Endothelial cell of umbilical vein (primary cell): ENCODE measurements around the gene ANXA2. TPM values are rescaled to one million over a fixed set of nuclear protein-coding genes. Genes with fewer than 3 reads are reported as not detected.

ENCODE experiments used
- BruUV-seq: library from RNA; stranded (reverse); fragments of 400-500 nt; replicated peaks from 2 replicates; lab custom pipeline; 2021; lab: Mats Ljungman, UMichigan
- CTCF ChIA-PET: fragments of 300-600, 350-600 bp; sonication (Branson Sonifier 250); formaldehyde crosslinking; loops from one replicate; lab custom pipeline; 2021; ENCODE audit warnings: antibody characterized with exemption, inconsistent platforms; lab: Charles Lee
- POLR2A ChIA-PET: fragments of 300-600, 350-600 bp; sonication (Branson Sonifier 250); formaldehyde crosslinking; loops from one replicate; lab custom pipeline; 2021; ENCODE audit warnings: antibody characterized with exemption, inconsistent platforms; lab: Charles Lee
- DNase-seq: peaks from one replicate; pipeline ENCODE4 v3.0.0-alpha.2; 2011; ENCODE audit warnings: low read depth, low spot score
- FAIRE-seq: peaks from 2 replicates; lab custom pipeline; 2011; peaks lifted over from hg19 to GRCh38; lab: Jason Lieb, UNC
- H2AFZ ChIP-seq: 2 replicates; pipeline ENCODE4 v1.6.0; 2012; ENCODE audit warnings: low read depth, low read length, control low read depth, inconsistent platforms
- H3K27ac ChIP-seq: 2 replicates; pipeline ENCODE4 v1.5.1; 2011; ENCODE audit warnings: low read depth, mild to moderate bottlenecking, control low read depth, low read length, moderate library complexity; ENCODE audit not compliant: insufficient read depth
- H3K27me3 ChIP-seq, 2 experiments: 2 replicates each; pipeline versions ENCODE4 v1.6.0 to v1.6.1; 2011; ENCODE audit warnings: low read length in 2 of 2, mixed read lengths in 1 of 2; ENCODE audit not compliant: control insufficient read depth in 2 of 2, insufficient read depth in 2 of 2
- H3K36me3 ChIP-seq, 2 experiments: 2 replicates in 1 of 2; 3 replicates in 1 of 2; pipeline ENCODE4 v1.5.1; 2011; ENCODE audit warnings: low read length in 2 of 2, mild to moderate bottlenecking in 1 of 2, moderate library complexity in 1 of 2; ENCODE audit not compliant: control insufficient read depth in 2 of 2, insufficient read depth in 2 of 2; ENCODE audit errors: extremely low read depth in 1 of 2
- H3K4me1 ChIP-seq: 3 replicates; pipeline ENCODE4 v1.5.1; 2011; ENCODE audit warnings: mild to moderate bottlenecking, low read length; ENCODE audit not compliant: control insufficient read depth, insufficient read depth; ENCODE audit errors: extremely low read depth
- H3K4me2 ChIP-seq: 2 replicates; pipeline ENCODE4 v1.6.1; 2011; ENCODE audit warnings: low read length, control low read depth, mixed read lengths; ENCODE audit not compliant: insufficient read depth
- H3K4me3 ChIP-seq, 3 experiments: fragments of 200-600 bp in 1 of 3; sonication (generic), shearing (Covaris generic) in 1 of 3; replicated peaks in 1 of 3; 2 replicates each; pipeline ENCODE4 v1.5.1; 2011 to 2016; ENCODE audit warnings: control low read depth in 3 of 3, low read length in 3 of 3, mild to moderate bottlenecking in 2 of 3, inconsistent platforms in 1 of 3, low read depth in 1 of 3, moderate library complexity in 1 of 3; ENCODE audit not compliant: insufficient read depth in 1 of 3
- H3K79me2 ChIP-seq: 2 replicates; pipeline ENCODE4 v1.6.0; 2012; ENCODE audit warnings: low read length, inconsistent platforms; ENCODE audit not compliant: control insufficient read depth, insufficient read depth
- H3K9ac ChIP-seq: replicated peaks from 2 replicates; pipeline ENCODE3; 2011; ENCODE audit warnings: low read length, control low read depth; ENCODE audit not compliant: insufficient read depth; ENCODE audit errors: extremely low read depth
- H3K9me1 ChIP-seq: replicated peaks from 3 replicates; pipeline ENCODE4 v1.6.0; 2011; ENCODE audit warnings: mild to moderate bottlenecking, low read length; ENCODE audit not compliant: control insufficient read depth, insufficient read depth; ENCODE audit errors: extremely low read depth
- H3K9me3 ChIP-seq: replicated peaks from 2 replicates; pipeline ENCODE4 v1.5.1; 2012; ENCODE audit warnings: low read length, inconsistent platforms; ENCODE audit not compliant: control insufficient read depth, insufficient read depth
- H4K20me1 ChIP-seq: replicated peaks from 2 replicates; pipeline ENCODE3; 2011; ENCODE audit warnings: mild to moderate bottlenecking, low read length; ENCODE audit not compliant: control insufficient read depth, insufficient read depth; ENCODE audit errors: extremely low read depth
- EZH2 ChIP-seq: IDR thresholded peaks from 2 replicates; pipeline ENCODE4 v1.6.1; 2012; ENCODE audit warnings: borderline replicate concordance, low read depth, mild to moderate bottlenecking, moderate library complexity, low read length, inconsistent platforms; ENCODE audit not compliant: severe bottlenecking
- FOS ChIP-seq: IDR thresholded peaks from 2 replicates; pipeline ENCODE4 v1.6.1; 2011; ENCODE audit warnings: mild to moderate bottlenecking, low read length, moderate library complexity, borderline replicate concordance; ENCODE audit not compliant: insufficient read depth
- GATA2 ChIP-seq: IDR thresholded peaks from 2 replicates; pipeline ENCODE4 v1.7.0; 2011; ENCODE audit warnings: low read depth, mild to moderate bottlenecking, moderate library complexity, mixed read lengths, low read length; ENCODE audit not compliant: insufficient read length, insufficient read depth
- JUN ChIP-seq: IDR thresholded peaks from 2 replicates; pipeline ENCODE4 v1.6.1; 2011; ENCODE audit warnings: borderline replicate concordance, low read depth; ENCODE audit not compliant: insufficient read length, insufficient read depth
- POLR2A ChIP-seq: IDR thresholded peaks from 2 replicates; pipeline ENCODE4 v1.6.1; 2012; ENCODE audit warnings: low read depth, mild to moderate bottlenecking, control low read depth, low read length
- POLR2AphosphoS5 ChIP-seq: IDR thresholded peaks from 2 replicates; pipeline ENCODE4 v1.6.1; 2012; ENCODE audit warnings: low read depth, mild to moderate bottlenecking, control low read depth, low read length, moderate library complexity; ENCODE audit not compliant: insufficient read depth
- dilution Hi-C: fragments of 300-500 bp; cut with MboI; formaldehyde crosslinking; loops from one replicate; pipeline ENCODE4 v1.15.0; 2019; ENCODE audit warnings: low sequenced_read_pairs; ENCODE audit not compliant: extremely low pct_ligation_motif_present
- intact Hi-C: fragments of 100-400 bp; cut with micrococcal nuclease; formaldehyde crosslinking; loops from one replicate; pipeline ENCODE4 v1.10.0; 2022
- polyA plus RNA-seq, 4 experiments: library from polyadenylated mRNA; depleted of rRNA in 3 of 4; stranded (reverse) in 3 of 4; unstranded in 1 of 4; fragments of >200 nt; gene quantifications; 2 replicates each; pipeline versions ENCODE4 v1.2.1 to v1.2.3, GENCODE V29; 2011 to 2012; ENCODE audit warnings: missing spikeins in 1 of 4
- total RNA-seq: library from RNA; stranded (reverse); gene quantifications from 2 replicates; pipeline ENCODE4 v1.2.3, GENCODE V29; 2021
- TF ChIP-seq, protein P1 (sequence below): IDR thresholded peaks from 2 replicates; pipeline ENCODE4 v1.6.1; 2011; ENCODE audit not compliant: insufficient read depth, insufficient read length
- TF ChIP-seq, protein P2 (sequence below), 2 donors: IDR thresholded peaks; 1 replicate in 1 of 2; 2 replicates in 1 of 2; pipeline ENCODE4 v1.5.1; 2011; ENCODE audit warnings: low read length in 2 of 2, mild to moderate bottlenecking in 2 of 2, moderate library complexity in 2 of 2, control low read depth in 1 of 2, inconsistent platforms in 1 of 2, low read depth in 1 of 2; ENCODE audit not compliant: insufficient read depth in 1 of 2; ENCODE audit errors: extremely low read depth in 1 of 2

The ANXA2 gene
- total and polyA plus RNA-seq, 2 donors (not counting 3 experiments of a cell fraction or from before 2014, with no cell fraction given): 2,725 to 3,299 TPM

- CTCF ChIA-PET: interaction anchor here (0.7 to 6.3 kb wide), 2 partner anchors 42 to 531 kb away, joined by 4 to 40 read pairs; no protein-coding TSS in a partner anchor
- no peaks in the 10 kb centered on the region for H4K20me1 ChIP-seq
- H3K79me2 ChIP-seq: peaks cover 18% of the 10 kb centered on the region
- TF ChIP-seq, protein P1, sequence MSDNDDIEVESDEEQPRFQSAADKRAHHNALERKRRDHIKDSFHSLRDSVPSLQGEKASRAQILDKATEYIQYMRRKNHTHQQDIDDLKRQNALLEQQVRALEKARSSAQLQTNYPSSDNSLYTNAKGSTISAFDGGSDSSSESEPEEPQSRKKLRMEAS: no peak
- TF ChIP-seq POLR2A (no peak), POLR2AphosphoS5 (no peak), EZH2 (no peak), JUN (no peak), FOS (no peak)
- H3K27me3 ChIP-seq: no peaks in the 10 kb centered on the region
- H3K9me3 ChIP-seq: no peaks in the 10 kb centered on the region
- POLR2A ChIA-PET: no interaction called here
- H3K27ac ChIP-seq: no peak overlapping the region
- H2AFZ ChIP-seq: no peak overlapping the region
- no peak overlapping the region for H3K4me2 ChIP-seq
- H3K4me3 ChIP-seq: no peak overlapping the region
- no peaks in the 10 kb centered on the region for H3K36me3 ChIP-seq
- no peak for FAIRE-seq
- no TSS peak for BruUV-seq
- intact Hi-C loops: loop anchor here (1.0 kb wide), 1 partner anchor 7 kb away; no protein-coding TSS in a partner anchor
- dilution Hi-C loops: no loop called here
- DNase-seq: no peak
- H3K9me1 ChIP-seq: no peaks in the 10 kb centered on the region
- no peak overlapping the region for H3K9ac ChIP-seq
- peaks cover 36% of the 10 kb centered on the region for H3K4me1 ChIP-seq
Measured at GRCh38 chr15:60400944-60401343, 3.2 kb upstream of the ANXA2 start.

GRCh38 chr15:60399931-60400330 lies 2.1 kb upstream of the ANXA2 start:
- H3K9me3 ChIP-seq: no peaks in the 10 kb centered on the region
- H3K9me1 ChIP-seq: no peaks in the 10 kb centered on the region
- DNase-seq (peak; percentile 56), FAIRE-seq (peak; percentile 77)
- H4K20me1 ChIP-seq: no peaks in the 10 kb centered on the region
- H3K36me3 ChIP-seq: peaks cover 2 to 6% of the 10 kb centered on the region in 2 experiments
- H3K79me2 ChIP-seq: peaks cover 28% of the 10 kb centered on the region
- no TSS peak for BruUV-seq
- dilution Hi-C loops: no loop called here
- peak overlapping the region; percentile 66 for H2AFZ ChIP-seq
- POLR2A ChIA-PET: interaction anchor here (0.8 kb wide), 1 partner anchor 42 kb away, joined by 3 read pairs; no protein-coding TSS in a partner anchor
- peak overlapping the region; percentile 89 for H3K27ac ChIP-seq
- peak overlapping the region; percentile 69 for H3K4me2 ChIP-seq
- H3K9ac ChIP-seq: peak overlapping the region; percentile 100
- CTCF ChIA-PET: interaction anchor here (1.0 to 6.3 kb wide), 9 partner anchors 8 to 121 kb away, joined by 3 to 40 read pairs (median 4); no protein-coding TSS in a partner anchor
- no peak overlapping the region for H3K4me3 ChIP-seq
- peaks cover 45% of the 10 kb centered on the region for H3K4me1 ChIP-seq
- no peaks in the 10 kb centered on the region for H3K27me3 ChIP-seq
- TF ChIP-seq JUN (peak; percentile 58), GATA2 (peak; percentile 90), POLR2AphosphoS5 (no peak), EZH2 (no peak), POLR2A (no peak), FOS (no peak)
- TF ChIP-seq, protein P2, sequence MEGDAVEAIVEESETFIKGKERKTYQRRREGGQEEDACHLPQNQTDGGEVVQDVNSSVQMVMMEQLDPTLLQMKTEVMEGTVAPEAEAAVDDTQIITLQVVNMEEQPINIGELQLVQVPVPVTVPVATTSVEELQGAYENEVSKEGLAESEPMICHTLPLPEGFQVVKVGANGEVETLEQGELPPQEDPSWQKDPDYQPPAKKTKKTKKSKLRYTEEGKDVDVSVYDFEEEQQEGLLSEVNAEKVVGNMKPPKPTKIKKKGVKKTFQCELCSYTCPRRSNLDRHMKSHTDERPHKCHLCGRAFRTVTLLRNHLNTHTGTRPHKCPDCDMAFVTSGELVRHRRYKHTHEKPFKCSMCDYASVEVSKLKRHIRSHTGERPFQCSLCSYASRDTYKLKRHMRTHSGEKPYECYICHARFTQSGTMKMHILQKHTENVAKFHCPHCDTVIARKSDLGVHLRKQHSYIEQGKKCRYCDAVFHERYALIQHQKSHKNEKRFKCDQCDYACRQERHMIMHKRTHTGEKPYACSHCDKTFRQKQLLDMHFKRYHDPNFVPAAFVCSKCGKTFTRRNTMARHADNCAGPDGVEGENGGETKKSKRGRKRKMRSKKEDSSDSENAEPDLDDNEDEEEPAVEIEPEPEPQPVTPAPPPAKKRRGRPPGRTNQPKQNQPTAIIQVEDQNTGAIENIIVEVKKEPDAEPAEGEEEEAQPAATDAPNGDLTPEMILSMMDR (IDR thresholded peaks at IDR 0.05; ENCODE audit: extremely low read depth in 1 of 2, insufficient read depth in 1 of 2, low read depth in 1 of 2, low read length in 2 of 2): no peak
- TF ChIP-seq, protein P1: no peak
- intact Hi-C loops: loop anchor here (1.0 to 5.0 kb wide), 3 partner anchors 8 to 713 kb away; partner anchors contain the start of gene BNIP2
